ENCODE data around the gene CTNNA2.

Gene CTNNA2

GRCh38 chr2:79892123-79892522 is 379.3 kb downstream of the CTNNA2 start:
- H3K9ac ChIP-seq (ENCODE audit: low read length), result no peak overlapping the region

DNA sequence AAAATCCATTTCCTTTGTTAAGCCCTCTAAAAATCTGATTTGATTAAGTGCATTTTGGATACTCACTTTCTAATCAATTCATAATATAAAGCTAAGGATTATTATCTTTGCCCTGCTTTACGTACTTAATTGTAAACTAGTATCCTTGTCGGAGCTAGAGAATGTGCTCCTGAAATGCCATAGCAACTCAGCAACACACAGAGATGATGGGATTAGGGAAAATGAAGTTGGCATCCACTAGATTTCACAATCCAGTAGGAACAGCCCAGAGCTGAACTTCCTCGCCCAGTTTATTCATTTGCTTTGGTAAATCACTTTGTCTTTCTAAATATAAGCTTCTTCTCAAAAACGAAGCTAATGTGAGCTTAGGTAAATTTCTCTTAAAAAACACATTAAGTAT is 386.3 kb downstream of the CTNNA2 start:
- H3K27ac ChIP-seq (ENCODE audit: low read depth, low read length), result no peak overlapping the region
- no peaks in the 10 kb centered on the region for H3K27me3 ChIP-seq (ENCODE audit: control insufficient read depth, insufficient read depth, low read length)
- no peaks in the 10 kb centered on the region for H3K36me3 ChIP-seq (ENCODE audit: control insufficient read depth, insufficient read depth, low read length)
- H3K9ac ChIP-seq (ENCODE audit: low read length), result no peak overlapping the region
- no peaks in the 10 kb centered on the region for H3K4me1 ChIP-seq (ENCODE audit: control insufficient read depth, insufficient read depth, low read length)
- no peak overlapping the region for H3K4me3 ChIP-seq (ENCODE audit: low read length)

More at GRCh38 chr2:79892123-79892522, 379.3 kb downstream of the CTNNA2 start:
- no peaks in the 10 kb centered on the region for H3K4me1 ChIP-seq (ENCODE audit: control insufficient read depth, insufficient read depth, low read length)
- H3K27ac ChIP-seq (ENCODE audit: low read depth, low read length), result no peak overlapping the region
- no peak overlapping the region for H3K4me3 ChIP-seq (ENCODE audit: low read length)
- no peaks in the 10 kb centered on the region for H3K36me3 ChIP-seq (ENCODE audit: control insufficient read depth, insufficient read depth, low read length)
- H3K27me3 ChIP-seq (ENCODE audit: control insufficient read depth, insufficient read depth, low read length), result no peaks in the 10 kb centered on the region

DNA sequence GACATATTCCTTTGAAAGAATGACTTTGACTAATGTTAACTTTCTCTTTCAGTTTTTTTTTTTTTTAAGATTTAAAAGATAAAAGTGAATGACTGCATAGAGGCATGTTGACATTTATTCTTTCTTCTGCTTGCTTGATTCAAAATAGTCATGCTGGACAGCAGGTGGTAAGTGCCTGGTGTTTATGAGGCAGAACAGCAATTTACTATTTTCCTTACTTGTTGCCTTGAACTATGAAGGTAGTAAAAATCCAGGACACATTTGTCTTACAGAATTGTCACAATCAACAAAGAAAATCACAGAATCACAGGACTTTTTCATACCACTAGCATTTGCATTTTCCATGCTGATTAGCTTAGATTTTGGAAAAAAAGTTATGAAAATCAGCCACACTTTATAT is 388.3 kb downstream of the CTNNA2 start:
- Histone ChIP-seq H3K27me3 (ENCODE audit: control insufficient read depth, insufficient read depth, low read length) (no peaks in the 10 kb centered on the region), H3K4me1 (ENCODE audit: control insufficient read depth, insufficient read depth, low read length) (no peaks in the 10 kb centered on the region), H3K9ac (ENCODE audit: low read length) (no peak overlapping the region), H3K36me3 (ENCODE audit: control insufficient read depth, insufficient read depth, low read length) (no peaks in the 10 kb centered on the region), H3K27ac (ENCODE audit: low read depth, low read length) (no peak overlapping the region), H3K4me3 (ENCODE audit: low read length) (no peak overlapping the region)

DNA sequence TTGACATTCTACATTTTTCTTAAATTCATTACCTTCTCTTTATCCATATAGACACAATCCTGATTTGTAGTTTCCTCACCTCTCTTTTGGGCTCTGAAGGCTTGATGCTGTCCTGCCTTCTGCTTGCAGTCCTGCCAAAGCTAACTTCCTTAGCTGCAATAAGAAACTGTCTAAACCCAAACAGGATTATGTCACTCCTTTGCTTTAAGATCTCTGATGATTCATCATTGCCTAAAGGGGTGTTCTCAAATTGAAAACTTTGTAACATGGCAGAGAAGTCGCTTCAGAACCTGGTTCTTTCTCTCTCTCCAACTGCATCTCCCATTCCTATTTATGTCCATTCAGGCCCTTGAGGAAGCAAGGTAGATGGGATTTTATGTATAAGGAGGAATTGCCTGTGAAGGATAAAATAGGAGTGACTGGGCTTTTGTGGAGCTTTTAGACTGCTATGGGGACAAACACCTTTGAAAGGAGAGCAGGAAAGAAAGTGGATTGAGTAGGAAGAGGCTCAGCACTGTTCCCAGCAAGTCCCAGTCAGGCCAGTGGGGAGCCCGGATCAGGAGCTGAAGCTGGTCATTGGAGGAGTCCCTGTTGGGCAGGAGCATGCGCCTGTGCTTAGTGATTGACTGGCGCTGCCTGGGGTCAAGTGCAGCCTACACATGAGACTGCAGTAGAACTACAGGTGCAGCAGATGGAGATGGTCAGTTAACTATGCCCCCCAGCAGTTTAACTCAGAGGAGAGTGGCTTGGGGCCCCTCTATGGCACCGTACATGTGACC is 390.6 kb downstream of the CTNNA2 start:
- no peak overlapping the region for H3K4me3 ChIP-seq (ENCODE audit: low read length)
- no peak overlapping the region for H3K27ac ChIP-seq (ENCODE audit: low read depth, low read length)
- H3K36me3 ChIP-seq (ENCODE audit: control insufficient read depth, insufficient read depth, low read length), result no peaks in the 10 kb centered on the region
- H3K9ac ChIP-seq (ENCODE audit: low read length), result no peak overlapping the region
- no peaks in the 10 kb centered on the region for H3K27me3 ChIP-seq (ENCODE audit: control insufficient read depth, insufficient read depth, low read length)
- no peaks in the 10 kb centered on the region for H3K4me1 ChIP-seq (ENCODE audit: control insufficient read depth, insufficient read depth, low read length)

DNA sequence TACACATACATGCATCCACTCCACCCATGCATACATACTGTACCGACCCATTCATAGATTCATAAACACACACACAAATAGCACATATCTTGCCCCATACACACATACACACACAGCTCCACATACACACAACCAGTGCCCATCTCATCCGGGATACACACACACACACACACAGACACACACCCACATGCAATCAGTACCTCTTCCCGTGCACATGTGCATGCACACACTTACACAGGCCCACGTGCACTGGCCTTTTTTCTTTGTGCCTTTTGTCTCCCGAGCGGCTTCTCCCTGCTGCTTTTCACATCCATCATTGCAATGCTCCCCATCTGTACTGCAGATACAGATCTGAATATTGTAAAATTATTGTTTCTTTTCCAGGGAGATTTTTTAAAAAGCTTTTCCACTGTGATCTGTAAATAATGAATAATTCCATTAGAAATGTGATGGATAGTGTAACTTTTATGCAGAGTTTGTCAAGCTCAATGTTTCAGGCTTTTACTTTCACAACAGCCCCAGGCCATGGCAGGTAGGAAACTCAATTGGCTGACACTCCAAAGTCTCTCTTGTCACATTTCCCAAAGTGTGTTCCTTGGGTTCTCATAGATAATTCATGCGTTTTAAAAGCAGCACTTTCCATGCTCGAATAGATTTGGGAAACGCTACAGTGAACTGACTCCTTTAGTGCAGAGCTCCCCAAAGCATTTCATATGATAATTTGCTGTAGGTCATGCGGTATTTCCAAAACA is 393.5 kb downstream of the CTNNA2 start:
- Histone ChIP-seq H3K36me3 (ENCODE audit: control insufficient read depth, insufficient read depth, low read length) (no peaks in the 10 kb centered on the region), H3K9ac (ENCODE audit: low read length) (no peak overlapping the region), H3K27ac (ENCODE audit: low read depth, low read length) (no peak overlapping the region), H3K27me3 (ENCODE audit: control insufficient read depth, insufficient read depth, low read length) (no peaks in the 10 kb centered on the region), H3K4me1 (ENCODE audit: control insufficient read depth, insufficient read depth, low read length) (no peaks in the 10 kb centered on the region), H3K4me3 (ENCODE audit: low read length) (no peak overlapping the region)

DNA sequence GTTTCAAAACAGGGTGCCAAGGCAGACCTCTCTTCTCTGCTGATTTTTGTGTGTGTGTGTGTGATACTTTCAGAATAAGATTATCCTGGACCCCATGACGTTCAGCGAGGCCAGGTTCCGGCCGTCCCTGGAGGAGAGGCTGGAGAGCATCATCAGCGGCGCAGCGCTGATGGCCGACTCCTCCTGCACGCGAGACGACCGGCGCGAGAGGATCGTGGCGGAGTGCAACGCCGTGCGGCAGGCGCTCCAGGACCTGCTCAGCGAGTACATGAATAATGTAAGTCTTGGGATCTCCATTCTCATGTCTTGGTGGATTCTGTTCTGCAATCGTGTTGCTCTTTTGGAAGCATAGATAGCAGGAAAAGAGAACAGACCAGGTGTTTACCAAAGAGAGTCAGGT is 396.7 kb downstream of the CTNNA2 start:
- no peak overlapping the region for H3K4me3 ChIP-seq (ENCODE audit: low read length)
- H3K27me3 ChIP-seq (ENCODE audit: control insufficient read depth, insufficient read depth, low read length), result no peaks in the 10 kb centered on the region
- H3K27ac ChIP-seq (ENCODE audit: low read depth, low read length), result no peak overlapping the region
- H3K4me1 ChIP-seq (ENCODE audit: control insufficient read depth, insufficient read depth, low read length), result no peaks in the 10 kb centered on the region
- H3K36me3 ChIP-seq (ENCODE audit: control insufficient read depth, insufficient read depth, low read length), result no peaks in the 10 kb centered on the region
- H3K9ac ChIP-seq (ENCODE audit: low read length), result no peak overlapping the region

- Histone ChIP-seq H3K27ac (ENCODE audit: low read depth, low read length) (no peak overlapping the region), H3K4me3 (ENCODE audit: low read length) (no peak overlapping the region), H3K36me3 (ENCODE audit: control insufficient read depth, insufficient read depth, low read length) (no peaks in the 10 kb centered on the region), H3K9ac (ENCODE audit: low read length) (no peak overlapping the region), H3K27me3 (ENCODE audit: control insufficient read depth, insufficient read depth, low read length) (no peaks in the 10 kb centered on the region), H3K4me1 (ENCODE audit: control insufficient read depth, insufficient read depth, low read length) (no peaks in the 10 kb centered on the region)
Observed at GRCh38 chr2:79910643-79911042, 397.8 kb downstream of the CTNNA2 start.

DNA sequence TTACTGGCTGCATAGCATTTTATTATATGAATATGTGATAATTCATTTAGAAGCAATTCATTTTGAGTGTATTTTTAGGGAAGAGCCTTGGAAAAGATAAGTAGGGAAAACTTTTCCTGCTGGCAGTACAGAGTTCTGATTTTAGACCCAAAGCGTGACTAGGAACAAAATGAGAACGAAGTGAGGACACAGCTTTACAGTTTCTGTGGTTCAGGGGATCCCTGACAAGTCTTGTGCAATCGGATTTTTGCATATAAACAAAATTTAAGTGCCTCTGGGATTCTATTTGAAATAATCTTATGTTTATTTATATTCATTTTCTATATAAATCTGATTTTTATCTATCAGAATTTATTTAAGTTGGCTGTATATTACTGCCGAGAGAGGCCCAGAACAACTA is 402.6 kb downstream of the CTNNA2 start:
- H3K4me1 ChIP-seq (ENCODE audit: control insufficient read depth, insufficient read depth, low read length), result no peaks in the 10 kb centered on the region
- no peaks in the 10 kb centered on the region for H3K36me3 ChIP-seq (ENCODE audit: control insufficient read depth, insufficient read depth, low read length)
- H3K9ac ChIP-seq (ENCODE audit: low read length), result no peak overlapping the region
- H3K27me3 ChIP-seq (ENCODE audit: control insufficient read depth, insufficient read depth, low read length), result no peaks in the 10 kb centered on the region
- H3K4me3 ChIP-seq (ENCODE audit: low read length), result no peak overlapping the region
- H3K27ac ChIP-seq (ENCODE audit: low read depth, low read length), result no peak overlapping the region

DNA sequence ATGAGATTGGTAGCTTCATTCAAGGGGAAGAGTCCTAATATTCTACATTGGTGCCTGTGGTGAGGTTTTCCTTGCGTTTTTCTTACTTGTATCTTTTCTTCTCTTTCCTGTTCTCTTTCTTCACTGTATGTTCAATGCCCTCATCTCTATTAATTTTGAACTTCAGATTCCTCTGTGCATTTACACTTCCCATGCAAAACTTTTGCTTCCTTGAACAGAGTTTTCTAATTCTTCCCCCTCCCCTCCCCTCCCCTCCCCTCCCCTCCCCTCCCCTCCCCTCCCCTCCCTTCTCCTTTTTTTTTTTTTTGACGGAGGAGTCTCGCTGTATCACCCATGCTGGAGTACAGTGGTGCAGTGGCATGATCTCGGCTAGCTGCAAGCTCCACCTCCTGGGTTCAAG is 403.4 kb downstream of the CTNNA2 start:
- Histone ChIP-seq H3K27ac (ENCODE audit: low read depth, low read length) (no peak overlapping the region), H3K4me1 (ENCODE audit: control insufficient read depth, insufficient read depth, low read length) (no peaks in the 10 kb centered on the region), H3K36me3 (ENCODE audit: control insufficient read depth, insufficient read depth, low read length) (no peaks in the 10 kb centered on the region), H3K9ac (ENCODE audit: low read length) (no peak overlapping the region), H3K4me3 (ENCODE audit: low read length) (no peak overlapping the region), H3K27me3 (ENCODE audit: control insufficient read depth, insufficient read depth, low read length) (no peaks in the 10 kb centered on the region)

GRCh38 chr2:79920512-79921076 is 407.7 kb downstream of the CTNNA2 start:
- Histone ChIP-seq H3K36me3 (ENCODE audit: control insufficient read depth, insufficient read depth, low read length) (no peaks in the 10 kb centered on the region), H3K4me3 (ENCODE audit: low read length) (no peak overlapping the region), H3K4me1 (ENCODE audit: control insufficient read depth, insufficient read depth, low read length) (no peaks in the 10 kb centered on the region), H3K27me3 (ENCODE audit: control insufficient read depth, insufficient read depth, low read length) (no peaks in the 10 kb centered on the region), H3K27ac (ENCODE audit: low read depth, low read length) (no peak overlapping the region), H3K9ac (ENCODE audit: low read length) (no peak overlapping the region)

- no peaks in the 10 kb centered on the region for H3K4me1 ChIP-seq (ENCODE audit: control insufficient read depth, insufficient read depth, low read length)
- H3K27ac ChIP-seq (ENCODE audit: low read depth, low read length), result no peak overlapping the region
- H3K27me3 ChIP-seq (ENCODE audit: control insufficient read depth, insufficient read depth, low read length), result no peaks in the 10 kb centered on the region
- no peak overlapping the region for H3K9ac ChIP-seq (ENCODE audit: low read length)
- H3K4me3 ChIP-seq (ENCODE audit: low read length), result no peak overlapping the region
- no peaks in the 10 kb centered on the region for H3K36me3 ChIP-seq (ENCODE audit: control insufficient read depth, insufficient read depth, low read length)
Observed at GRCh38 chr2:79929624-79930023, 416.8 kb downstream of the CTNNA2 start.

GRCh38 chr2:79935046-79935732 is 422.3 kb downstream of the CTNNA2 start:
- Histone ChIP-seq H3K4me3 (ENCODE audit: low read length) (no peak overlapping the region), H3K4me1 (ENCODE audit: control insufficient read depth, insufficient read depth, low read length) (no peaks in the 10 kb centered on the region), H3K9ac (ENCODE audit: low read length) (no peak overlapping the region), H3K27me3 (ENCODE audit: control insufficient read depth, insufficient read depth, low read length) (no peaks in the 10 kb centered on the region), H3K27ac (ENCODE audit: low read depth, low read length) (no peak overlapping the region), H3K36me3 (ENCODE audit: control insufficient read depth, insufficient read depth, low read length) (no peaks in the 10 kb centered on the region)

Data from rectal smooth muscle tissue (tissue), 1 donor.